ENCODE measurements around the gene IGFBP2. TPM values are rescaled to one million over a fixed set of nuclear protein-coding genes. Genes with fewer than 3 reads are reported as not detected.

Gene IGFBP2, protein sequence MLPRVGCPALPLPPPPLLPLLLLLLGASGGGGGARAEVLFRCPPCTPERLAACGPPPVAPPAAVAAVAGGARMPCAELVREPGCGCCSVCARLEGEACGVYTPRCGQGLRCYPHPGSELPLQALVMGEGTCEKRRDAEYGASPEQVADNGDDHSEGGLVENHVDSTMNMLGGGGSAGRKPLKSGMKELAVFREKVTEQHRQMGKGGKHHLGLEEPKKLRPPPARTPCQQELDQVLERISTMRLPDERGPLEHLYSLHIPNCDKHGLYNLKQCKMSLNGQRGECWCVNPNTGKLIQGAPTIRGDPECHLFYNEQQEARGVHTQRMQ
- total RNA-seq (2012; rRNA removed) (33.5 and 36.7 TPM in 2 replicates), polyA plus RNA-seq (2012; rRNA removed) (236 and 257 TPM in 2 replicates), Bru-seq, nascent RNA (percentile 60 among the genes with signal in this experiment), BruChase-seq, experiment 1, labeled RNA remaining after a 6-hour chase (percentile 54 among the genes with signal in this experiment), BruChase-seq, experiment 2, labeled RNA remaining after a 2-hour chase (percentile 48 among the genes with signal in this experiment)
- polyA plus RNA-seq (2012; cell fraction: cytosol; rRNA removed), result 205 and 355 TPM in 2 replicates
- 73.3 and 119 TPM in 2 replicates for polyA plus RNA-seq (2012; cell fraction: nucleus; rRNA removed; ENCODE audit: low replicate concordance)
- long read RNA-seq, transcript IGFBP2-201 (4 exons, 1,439 nt), result major isoform, 307 of 339 reads
- long read RNA-seq, partial matches to known transcripts, result 29 of 339 reads
- long read RNA-seq, other reads (novel, unspliced or antisense), result 3 of 339 reads

DNA sequence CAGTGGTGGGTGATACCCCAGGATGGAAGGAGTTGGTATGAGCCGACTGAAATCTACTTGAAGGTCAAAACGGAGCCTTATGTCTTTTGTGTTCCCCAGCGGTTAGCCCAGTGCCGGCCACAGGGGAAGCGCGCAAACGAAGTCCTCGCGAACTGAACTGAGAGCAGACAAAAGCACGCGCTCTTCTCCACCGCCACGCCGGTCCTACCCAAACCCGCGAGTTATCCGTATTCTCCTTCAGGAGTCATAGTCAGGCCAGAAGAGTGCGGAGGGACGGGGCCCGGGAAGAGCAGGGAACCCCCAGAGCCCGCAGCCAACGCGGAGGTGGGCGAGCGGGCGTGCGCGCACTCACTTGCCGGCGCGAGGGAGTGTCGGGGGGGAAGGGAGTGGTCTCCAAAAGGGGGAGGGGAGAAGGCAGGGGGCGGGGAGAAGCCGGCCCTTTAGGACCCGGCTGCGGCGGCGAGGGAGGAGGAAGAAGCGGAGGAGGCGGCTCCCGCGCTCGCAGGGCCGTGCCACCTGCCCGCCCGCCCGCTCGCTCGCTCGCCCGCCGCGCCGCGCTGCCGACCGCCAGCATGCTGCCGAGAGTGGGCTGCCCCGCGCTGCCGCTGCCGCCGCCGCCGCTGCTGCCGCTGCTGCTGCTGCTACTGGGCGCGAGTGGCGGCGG lies at the start of gene IGFBP2:
TSS of gene IGFBP2 (plus strand) at position 469 of the 664 bp plus-strand sequence. CDS start at position 573, 104 bp downstream.
- Histone ChIP-seq H3K36me3 (ENCODE audit: control insufficient read depth, insufficient read depth, low read length) (no peaks in the 10 kb centered on the region), H2BK20ac (ENCODE audit: low read depth, low read length) (no peak within 1 kb of the TSS), H2BK120ac (ENCODE audit: low read depth, low read length) (no peak within 1 kb of the TSS), H3K23ac (ENCODE audit: low read depth, low read length) (peak within 1 kb of the TSS; percentile 66; the same call in 1 of the 2 replicates), H3K56ac (ENCODE audit: extremely low read depth, insufficient read depth, low read length) (no peak within 1 kb of the TSS), H2AFZ (replicated peaks; ENCODE audit: low read length, poor library complexity) (peak within 1 kb of the TSS; percentile 89), H4K5ac (ENCODE audit: low read depth, low read length) (no peak within 1 kb of the TSS), H3K9me3 (ENCODE audit: control insufficient read depth, insufficient read depth, low read length) (no peaks in the 10 kb centered on the region), H3K9ac (ENCODE audit: low read depth, low read length) (peak within 1 kb of the TSS; percentile 20; the same call in 1 of the 2 replicates), H3K4me2 (ENCODE audit: low read depth, low read length) (peak within 1 kb of the TSS; percentile 72), H3K4me1 (ENCODE audit: control insufficient read depth, insufficient read depth, low read length) (peaks cover 4% of the 10 kb centered on the region; the same call in 1 of the 2 replicates), H3K27ac (ENCODE audit: insufficient read depth, low read length) (no peak within 1 kb of the TSS; the same call in 1 of the 2 replicates), H3K4ac (ENCODE audit: low read depth, low read length) (no peak within 1 kb of the TSS), H4K91ac (ENCODE audit: insufficient read depth, low read depth, low read length) (no peak within 1 kb of the TSS), H3K27me3 (ENCODE audit: control insufficient read depth, insufficient read depth, low read length) (peaks cover 37% of the 10 kb centered on the region), H3K18ac (ENCODE audit: low read depth, low read length) (no peak within 1 kb of the TSS), H3K9me1 (ENCODE audit: insufficient read depth, low read length) (no peaks in the 10 kb centered on the region), H4K20me1 (ENCODE audit: insufficient read depth, low read length) (no peaks in the 10 kb centered on the region), H3K4me3 (ENCODE audit: insufficient read depth, low read depth, low read length) (peak within 1 kb of the TSS; percentile 48), H2BK5ac (ENCODE audit: low read depth, low read length, poor library complexity, severe bottlenecking) (no peak within 1 kb of the TSS), H3K14ac (replicated peaks; ENCODE audit: low read depth, low read length) (no peak within 1 kb of the TSS), H2AK5ac (ENCODE audit: low read depth, low read length) (no peak within 1 kb of the TSS), H3K79me1 (ENCODE audit: low read depth in 1 of 2, low read length in 2 of 2) (no peaks in the 10 kb centered on the region), H4K8ac (ENCODE audit: low read depth in 2 of 2, low read length in 2 of 2) (no peak within 1 kb of the TSS), H2BK15ac (ENCODE audit: low read depth, low read length) (no peak within 1 kb of the TSS), H2AK9ac (replicated peaks; ENCODE audit: low read depth, low read length, poor library complexity) (no peak within 1 kb of the TSS)
- no peak for TF ChIP-seq MXI1 (IDR thresholded peaks at IDR 0.05; ENCODE audit: borderline replicate concordance, low read depth, low read length)
- no peak for TF ChIP-seq FOS (IDR thresholded peaks at IDR 0.05; ENCODE audit: low read depth, low read length)
- ATAC-seq (ENCODE audit: low read depth) (peak; percentile 70), DNase-seq (peak; percentile 40)
- in situ Hi-C loops (cut with MboI; ENCODE audit: low sequenced_read_pairs), result no loop called here
- dilution Hi-C loops (cut with HindIII; ENCODE audit: low sequenced_read_pairs, unreplicated experiment), result no loop called here
- BruUV-seq (replicated peaks), result no TSS peak
- ChIA-PET CTCF (interaction anchor here (0.6 kb wide), 1 partner anchor 10 kb away, joined by 3 read pairs; no protein-coding TSS in a partner anchor), POLR2A (ENCODE audit: unreplicated experiment) (no interaction called here)
- 3% methylated on average over 33 of the region's 70 CpGs; no CpG with 5 or more reads in 1 of the 2 experiments for WGBS, 2 experiments (ENCODE audit: extremely low coverage in 2 of 2, insufficient read length in 1 of 2)
- intact Hi-C loops (cut with micrococcal nuclease), result no loop called here
